HCT116 (cell line): ENCODE measurements around the gene RIN3. TPM values are rescaled to one million over a fixed set of nuclear protein-coding genes. Genes with fewer than 3 reads are reported as not detected.

ENCODE experiments used
- ATAC-seq: fragments of 200-7000 bp; cut with Tn5 transposase; 2 replicates; pipeline ENCODE4 v1.9.1; 2020; ENCODE audit warnings: mild to moderate bottlenecking, moderate library complexity
- BruUV-seq: library from RNA; stranded (reverse); fragments of 400-500 nt; replicated peaks from 2 replicates; lab custom pipeline; 2021; lab: Mats Ljungman, UMichigan
- CTCF ChIA-PET: fragments of 300-600 bp; sonication (Branson Sonifier 250); formaldehyde crosslinking; loops from one replicate; lab custom pipeline; 2021; ENCODE audit warnings: antibody characterized with exemption; lab: Charles Lee
- POLR2A ChIA-PET: fragments of 300-600, 350-600 bp; sonication (Branson Sonifier 250); formaldehyde crosslinking; loops from one replicate; lab custom pipeline; 2021; ENCODE audit warnings: antibody characterized with exemption; lab: Charles Lee
- RAD21 ChIA-PET, 2 experiments: fragments of 300-600 bp; sonication (Branson Sonifier 250); formaldehyde crosslinking; loops; one replicate each; lab custom pipeline; 2023; ENCODE audit warnings: low total read pairs in 2 of 2; ENCODE audit not compliant: uncharacterized antibody in 2 of 2, unreplicated experiment in 2 of 2, low non-redundant PET in 1 of 2; lab: Charles Lee
- DNase-seq: peaks from one replicate; pipeline ENCODE4 v3.0.0-alpha.2; 2010; ENCODE audit warnings: low read depth, low spot score
- H2AFZ ChIP-seq: fragments of 200-600 bp; shearing (Covaris generic), sonication (generic); 2 replicates; pipeline ENCODE4 v1.6.1; 2017; ENCODE audit warnings: low read depth, mixed run types, mixed read lengths, antibody characterized with exemption, low read length; ENCODE audit not compliant: poor library complexity, severe bottlenecking
- H3K27ac ChIP-seq: 2 replicates; pipeline ENCODE4 v1.5.1; 2012; ENCODE audit warnings: low read depth, low read length
- H3K27me3 ChIP-seq: fragments of 200-600 bp; sonication (generic); 2 replicates; pipeline ENCODE4 v1.6.1; 2016; ENCODE audit warnings: mixed run types, low read length, mixed read lengths; ENCODE audit not compliant: insufficient read depth
- H3K36me3 ChIP-seq, 2 experiments: fragments of 200-500 bp in 1 of 2; fragments of 200-600 bp in 1 of 2; sonication (Bioruptor generic) in 1 of 2; sonication (generic) in 1 of 2; 2 replicates each; pipeline versions ENCODE4 v1.5.1 to v1.6.1; 2014 to 2016; ENCODE audit warnings: low read length in 2 of 2, inconsistent platforms in 1 of 2, mixed read lengths in 1 of 2, mixed run types in 1 of 2; ENCODE audit not compliant: insufficient read depth in 2 of 2, control insufficient read depth in 1 of 2
- H3K4me1 ChIP-seq, 2 experiments: fragments of 200-600 bp in 1 of 2; sonication (generic) in 1 of 2; 2 replicates each; pipeline versions ENCODE4 v1.5.1 to v1.6.1; 2012 to 2017; ENCODE audit warnings: low read length in 2 of 2, inconsistent platforms in 1 of 2, mild to moderate bottlenecking in 1 of 2, mixed read lengths in 1 of 2, mixed run types in 1 of 2, moderate library complexity in 1 of 2; ENCODE audit not compliant: insufficient read depth in 2 of 2, control insufficient read depth in 1 of 2
- H3K4me2 ChIP-seq: fragments of 200-600 bp; sonication (generic); 2 replicates; pipeline ENCODE4 v1.6.1; 2017; ENCODE audit warnings: mixed run types, low read length, mixed read lengths
- H3K4me3 ChIP-seq, 2 experiments: fragments of 200-600 bp in 1 of 2; sonication (generic) in 1 of 2; replicated peaks in 1 of 2; 2 replicates each; pipeline ENCODE4 v1.5.1; 2011 to 2016; ENCODE audit warnings: low read length in 2 of 2, control low read depth in 1 of 2, low read depth in 1 of 2, mild to moderate bottlenecking in 1 of 2, mixed read lengths in 1 of 2, mixed run types in 1 of 2
- H3K79me2 ChIP-seq: fragments of 200-600 bp; sonication (generic); 2 replicates; pipeline ENCODE4 v1.6.1; 2017; ENCODE audit warnings: mild to moderate bottlenecking, mixed run types, low read length, moderate library complexity, mixed read lengths; ENCODE audit not compliant: insufficient read depth
- H3K9ac ChIP-seq: fragments of 200-600 bp; sonication (generic); 2 replicates; pipeline ENCODE4 v1.6.1; 2016; ENCODE audit warnings: low read length, mixed read lengths
- H3K9me2 ChIP-seq: fragments of 200-600 bp; sonication (generic), shearing (Covaris generic); 2 replicates; pipeline ENCODE4 v1.6.1; 2017; ENCODE audit warnings: mixed run types, mild to moderate bottlenecking, moderate library complexity; ENCODE audit not compliant: insufficient read depth
- H3K9me3 ChIP-seq, 2 experiments: fragments of 200-500 bp in 1 of 2; fragments of 200-600 bp in 1 of 2; sonication (Bioruptor generic) in 1 of 2; sonication (generic) in 1 of 2; 2 replicates each; pipeline ENCODE4 v1.6.1; 2014 to 2017; ENCODE audit warnings: low read length in 2 of 2, mixed read lengths in 2 of 2, inconsistent platforms in 1 of 2, low read depth in 1 of 2, mild to moderate bottlenecking in 1 of 2, mixed run types in 1 of 2, moderate library complexity in 1 of 2; ENCODE audit not compliant: control insufficient read depth in 1 of 2, insufficient read depth in 1 of 2
- H4K20me1 ChIP-seq: fragments of 200-600 bp; sonication (generic), shearing (Covaris generic); 2 replicates; pipeline ENCODE4 v1.6.1; 2017; ENCODE audit warnings: mixed run types, mild to moderate bottlenecking, moderate library complexity; ENCODE audit not compliant: insufficient read depth
- CBX3 ChIP-seq: IDR thresholded peaks from 2 replicates; pipeline ENCODE4 v1.6.1; 2012; ENCODE audit warnings: low read depth
- CEBPB ChIP-seq: IDR thresholded peaks from 2 replicates; pipeline ENCODE4 v1.6.1; 2012; ENCODE audit warnings: low read depth
- EZH2 ChIP-seq: fragments of 200-600 bp; sonication (generic); IDR thresholded peaks from 2 replicates; pipeline ENCODE4 v1.6.1; 2017; ENCODE audit warnings: antibody characterized with exemption, mixed run types
- POLR2AphosphoS5 ChIP-seq: IDR thresholded peaks from 2 replicates; pipeline ENCODE4 v1.6.1; 2011; ENCODE audit warnings: mild to moderate bottlenecking, low read depth, low read length, moderate library complexity
- RAD21 ChIP-seq: IDR thresholded peaks from 2 replicates; pipeline ENCODE4 v1.6.1; 2012; ENCODE audit warnings: low read depth, mild to moderate bottlenecking
- SIN3A ChIP-seq: IDR thresholded peaks from 2 replicates; pipeline ENCODE4 v1.6.1; 2012; ENCODE audit warnings: low read depth
- TCF7L2 ChIP-seq: IDR thresholded peaks from 2 replicates; pipeline ENCODE4 v1.7.0; 2011; ENCODE audit warnings: borderline replicate concordance, inconsistent platforms; ENCODE audit not compliant: insufficient read depth, insufficient read length; ENCODE audit errors: extremely low read depth
- YY1 ChIP-seq: IDR thresholded peaks from 2 replicates; pipeline ENCODE4 v1.6.1; 2011; ENCODE audit warnings: low read length, low read depth, moderate library complexity, mild to moderate bottlenecking; ENCODE audit not compliant: insufficient replicate concordance; ENCODE audit errors: extremely low read depth
- ZBTB33 ChIP-seq: IDR thresholded peaks from 2 replicates; pipeline ENCODE4 v1.6.1; 2011; ENCODE audit warnings: mild to moderate bottlenecking, low read length, moderate library complexity; ENCODE audit not compliant: insufficient replicate concordance; ENCODE audit errors: extremely low read depth
- intact Hi-C: fragments of 100-400 bp; cut with micrococcal nuclease; formaldehyde crosslinking; loops from 2 replicates; pipeline ENCODE4 v1.10.0; 2022
- total RNA-seq: library from RNA; stranded (reverse); gene quantifications from one replicate; pipeline ENCODE4 v1.2.1, GENCODE V29; 2021; ENCODE audit not compliant: unreplicated experiment

The RIN3 gene
- total RNA-seq, 1 experiment from 2014 or later, result 22.2 TPM

- Histone ChIP-seq H3K9me2 (no peaks in the 10 kb centered on the region), H3K4me2 (no peak overlapping the region), H3K9ac (no peak overlapping the region), H2AFZ (no peak overlapping the region), H4K20me1 (no peaks in the 10 kb centered on the region), H3K9me3 (peaks cover 12 to 25% of the 10 kb centered on the region in 2 experiments; a peak in 3 of 4 replicates), H3K27me3 (no peaks in the 10 kb centered on the region), H3K36me3 (peaks cover 0 to 13% of the 10 kb centered on the region in 2 experiments; a peak in 1 of 4 replicates), H3K4me1 (peaks cover 16 to 37% of the 10 kb centered on the region in 2 experiments), H3K79me2 (no peaks in the 10 kb centered on the region)
- CTCF ChIA-PET, result interaction anchor here (0.7 kb wide), 1 partner anchor 62 kb away, joined by 3 read pairs; no protein-coding TSS in a partner anchor
- RAD21 ChIA-PET, result no interaction called here
- ATAC-seq, result no peak
- POLR2A ChIA-PET, result no interaction called here
- intact Hi-C loops, result no loop called here
- TF ChIP-seq CBX3 (peak; percentile 79), EZH2 (no peak), YY1 (no peak)
- TF ChIP-seq, all 23 proteins: peak for 1
- Histone ChIP-seq H3K4me3 (no peak overlapping the region), H3K27ac (no peak overlapping the region)
- no TSS peak for BruUV-seq
- DNase-seq, result no peak
Measured at GRCh38 chr14:92627707-92628215, 114.2 kb downstream of the RIN3 start.

GRCh38 chr14:92628636-92629035 is 115.1 kb downstream of the RIN3 start:
- ATAC-seq, result no peak
- RAD21 ChIA-PET, result no interaction called here
- intact Hi-C loops, result no loop called here
- BruUV-seq, result no TSS peak
- CTCF ChIA-PET, result no interaction called here
- peaks cover 16 to 43% of the 10 kb centered on the region in 2 experiments for H3K4me1 ChIP-seq
- POLR2A ChIA-PET, result no interaction called here
- no peak overlapping the region for H2AFZ ChIP-seq
- DNase-seq, result no peak
- H3K4me3 ChIP-seq, result no peak overlapping the region
- H4K20me1 ChIP-seq, result no peaks in the 10 kb centered on the region
- H3K9ac ChIP-seq, result no peak overlapping the region
- no peaks in the 10 kb centered on the region for H3K9me2 ChIP-seq
- H3K79me2 ChIP-seq, result no peaks in the 10 kb centered on the region
- no peak overlapping the region for H3K27ac ChIP-seq
- no peak overlapping the region for H3K4me2 ChIP-seq
- peaks cover 12 to 21% of the 10 kb centered on the region in 2 experiments; a peak in 3 of 4 replicates for H3K9me3 ChIP-seq
- no peaks in the 10 kb centered on the region for H3K27me3 ChIP-seq
- peaks cover 0 to 13% of the 10 kb centered on the region in 2 experiments; a peak in 1 of 4 replicates for H3K36me3 ChIP-seq
- TF ChIP-seq POLR2AphosphoS5, result no peak
- no peak for TF ChIP-seq SIN3A
- TF ChIP-seq ZBTB33, result no peak
- TF ChIP-seq CEBPB, result no peak
- no peak for TF ChIP-seq RAD21
- no peak for TF ChIP-seq YY1
- no peak for TF ChIP-seq TCF7L2
